ENCODE measurements around the gene MEGF6.

- TF ChIP-seq EP300 (IDR thresholded peaks at IDR 0.05; ENCODE audit: low read depth), result no peak
- TF ChIP-seq POLR2AphosphoS5 (IDR thresholded peaks at IDR 0.05), result no peak
- peak in 3 of 5 experiments; percentile 7 to 29 (median 17) for TF ChIP-seq CTCF (IDR thresholded peaks at IDR 0.05)
- TF ChIP-seq POLR2A (IDR thresholded peaks at IDR 0.05), result no peak
Measured at GRCh38 chr1:3471356-3472087, 139.8 kb downstream of the MEGF6 start.
